ENCODE data around the gene EPHB6. TPM values are rescaled to one million over a fixed set of nuclear protein-coding genes. Genes with fewer than 3 reads are reported as not detected.

The EPHB6 gene
- total RNA-seq, 1 donor from 2014 or later: 3.3 TPM

DNA sequence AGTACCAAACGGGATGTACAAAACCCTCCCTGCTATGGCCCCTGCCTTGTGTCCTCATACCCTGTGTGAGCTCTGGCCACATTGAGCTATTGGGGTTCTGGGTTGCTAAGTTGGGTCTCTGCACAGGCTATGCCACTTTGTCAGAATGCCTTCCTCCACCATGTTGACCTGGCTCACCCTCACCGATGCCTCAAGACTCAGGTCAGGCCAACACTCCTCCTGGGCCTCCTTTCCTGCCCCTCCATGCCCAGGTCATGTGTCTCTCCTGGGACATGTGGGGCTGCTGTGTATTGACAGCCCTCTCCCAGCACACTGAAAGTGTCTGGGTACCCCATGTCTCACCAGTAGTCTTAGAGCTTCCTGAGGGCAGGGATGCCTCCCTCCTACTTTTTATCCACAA lies 64.0 kb downstream of the EPHB6 start:
- no peaks in the 10 kb centered on the region for H3K27me3 ChIP-seq (ENCODE audit: control insufficient read depth, insufficient read depth, low read length)
- no peak overlapping the region for H3K4me3 ChIP-seq (ENCODE audit: low read depth, low read length)
- TF ChIP-seq, protein P1, sequence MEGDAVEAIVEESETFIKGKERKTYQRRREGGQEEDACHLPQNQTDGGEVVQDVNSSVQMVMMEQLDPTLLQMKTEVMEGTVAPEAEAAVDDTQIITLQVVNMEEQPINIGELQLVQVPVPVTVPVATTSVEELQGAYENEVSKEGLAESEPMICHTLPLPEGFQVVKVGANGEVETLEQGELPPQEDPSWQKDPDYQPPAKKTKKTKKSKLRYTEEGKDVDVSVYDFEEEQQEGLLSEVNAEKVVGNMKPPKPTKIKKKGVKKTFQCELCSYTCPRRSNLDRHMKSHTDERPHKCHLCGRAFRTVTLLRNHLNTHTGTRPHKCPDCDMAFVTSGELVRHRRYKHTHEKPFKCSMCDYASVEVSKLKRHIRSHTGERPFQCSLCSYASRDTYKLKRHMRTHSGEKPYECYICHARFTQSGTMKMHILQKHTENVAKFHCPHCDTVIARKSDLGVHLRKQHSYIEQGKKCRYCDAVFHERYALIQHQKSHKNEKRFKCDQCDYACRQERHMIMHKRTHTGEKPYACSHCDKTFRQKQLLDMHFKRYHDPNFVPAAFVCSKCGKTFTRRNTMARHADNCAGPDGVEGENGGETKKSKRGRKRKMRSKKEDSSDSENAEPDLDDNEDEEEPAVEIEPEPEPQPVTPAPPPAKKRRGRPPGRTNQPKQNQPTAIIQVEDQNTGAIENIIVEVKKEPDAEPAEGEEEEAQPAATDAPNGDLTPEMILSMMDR (IDR thresholded peaks at IDR 0.05; ENCODE audit: insufficient read depth, low read length, poor library complexity, severe bottlenecking): no peak
- no peaks in the 10 kb centered on the region for H3K36me3 ChIP-seq (ENCODE audit: control insufficient read depth, insufficient read depth, low read length)
- no peak for DNase-seq (ENCODE audit: low read depth)

- DNase-seq (ENCODE audit: low read depth): no peak
- H3K27me3 ChIP-seq (ENCODE audit: control insufficient read depth, insufficient read depth, low read length): no peaks in the 10 kb centered on the region
- no peaks in the 10 kb centered on the region for H3K36me3 ChIP-seq (ENCODE audit: control insufficient read depth, insufficient read depth, low read length)
- no peak overlapping the region for H3K4me3 ChIP-seq (ENCODE audit: low read depth, low read length)
- TF ChIP-seq, protein P1 (IDR thresholded peaks at IDR 0.05; ENCODE audit: insufficient read depth, low read length, poor library complexity, severe bottlenecking): no peak
These were observed 64.8 kb downstream of the EPHB6 start for GRCh38 chr7:142919656-142920055.

Other genes starting within 250 kb of the EPHB6 start
- 1.5 and 2.1 TPM in 2 replicates for gene PRSS1, start 105.6 kb upstream of the EPHB6 start, total RNA-seq
- not detected in 2 replicates for gene PRSS2, start 84.1 kb upstream of the EPHB6 start, total RNA-seq
- gene TRPV6, start 30.7 kb downstream of the EPHB6 start, total RNA-seq: 7.6 and 10.6 TPM in 2 replicates
- not detected in 2 replicates for gene TRPV5, start 78.7 kb downstream of the EPHB6 start, total RNA-seq
- gene LLCFC1, start 84.4 kb downstream of the EPHB6 start, total RNA-seq: not detected in 2 replicates
- not detected in 2 replicates for gene KEL, start 107.3 kb downstream of the EPHB6 start, total RNA-seq
- gene OR9A2, start 172.1 kb downstream of the EPHB6 start, total RNA-seq: not detected in 2 replicates
- not detected in 2 replicates for gene OR6V1, start 197.3 kb downstream of the EPHB6 start, total RNA-seq

All from kidney epithelial cell (primary cell).